Smooth muscle cell (in vitro differentiated cells): ENCODE results near the gene TBC1D32. TPM values are rescaled to one million over a fixed set of nuclear protein-coding genes. Genes with fewer than 3 reads are reported as not detected.
"Not testable (repeated sequence)": the region's sequence is repeated elsewhere in the genome, so short reads cannot be mapped to it uniquely, and the experiment has no call there.

Experiments used
- DNase-seq: peaks from one replicate; lab custom pipeline; 2025; ENCODE audit not compliant: unreplicated experiment; lab: John Stamatoyannopoulos, UW
- H2AFZ ChIP-seq: fragments of 200-600 bp; sonication (generic); 2 replicates; pipeline ENCODE4 v1.6.0; 2016; ENCODE audit warnings: antibody characterized with exemption, low read depth, mild to moderate bottlenecking
- H3F3A ChIP-seq: fragments of 200-600 bp; sonication (generic); 2 replicates; pipeline ENCODE4 v1.6.0; 2017; ENCODE audit warnings: antibody characterized with exemption, low read depth
- H3K27ac ChIP-seq: fragments of 200-600 bp; sonication (generic); 2 replicates; pipeline ENCODE4 v1.5.1; 2016; ENCODE audit warnings: low read depth, mild to moderate bottlenecking
- H3K27me3 ChIP-seq: fragments of 200-600 bp; sonication (generic); 2 replicates; pipeline ENCODE4 v1.6.1; 2016; ENCODE audit warnings: low read depth, mild to moderate bottlenecking
- H3K36me3 ChIP-seq: fragments of 200-600 bp; sonication (generic); 2 replicates; pipeline ENCODE4 v1.5.1; 2016; ENCODE audit warnings: low read depth
- H3K4me1 ChIP-seq: fragments of 200-600 bp; sonication (generic); 2 replicates; pipeline ENCODE4 v1.5.1; 2016; ENCODE audit warnings: low read depth
- H3K4me2 ChIP-seq: fragments of 200-600 bp; sonication (generic); 2 replicates; pipeline ENCODE4 v1.6.0; 2016; ENCODE audit warnings: mild to moderate bottlenecking
- H3K4me3 ChIP-seq: fragments of 200-600 bp; sonication (generic); 2 replicates; pipeline ENCODE4 v1.5.1; 2016; ENCODE audit warnings: mild to moderate bottlenecking
- H3K79me2 ChIP-seq: fragments of 200-600 bp; sonication (generic); 2 replicates; pipeline ENCODE4 v1.6.0; 2016; ENCODE audit warnings: low read depth, mild to moderate bottlenecking
- H3K9ac ChIP-seq: fragments of 200-600 bp; sonication (generic); 2 replicates; pipeline ENCODE4 v1.6.0; 2016; ENCODE audit warnings: low read depth
- H3K9me3 ChIP-seq: fragments of 200-600 bp; sonication (generic); replicated peaks from 2 replicates; pipeline ENCODE4 v1.5.1; 2016; ENCODE audit warnings: low read depth
- H4K20me1 ChIP-seq: fragments of 200-600 bp; sonication (generic); 2 replicates; pipeline ENCODE4 v1.6.0; 2016; ENCODE audit warnings: low read depth
- WGBS: methylation state at CpG from one replicate; pipeline ENCODE4 v1.1.7; 2016; ENCODE audit warnings: low lambda C conversion rate; 5-methylcytosine and 5-hydroxymethylcytosine counted together
- polyA plus RNA-seq: library from polyadenylated mRNA; unstranded; fragments of >200 nt; fragmentation: Nextera tagmentation; extraction: Ambion mirVana; gene quantifications from 2 replicates; pipeline ENCODE4 v1.2.1, GENCODE V29; 2016
- total RNA-seq: library from RNA; depleted of rRNA; stranded (reverse); fragments of >200 nt; gene quantifications from 2 replicates; pipeline ENCODE4 v1.2.3, GENCODE V29; 2014
- TF ChIP-seq, protein P1 (sequence below): fragments of 200-600 bp; sonication (generic); IDR thresholded peaks from 2 replicates; pipeline ENCODE4 v1.5.1; 2017; ENCODE audit warnings: borderline replicate concordance, mild to moderate bottlenecking, antibody characterized with exemption; ENCODE audit not compliant: insufficient read depth, poor library complexity, severe bottlenecking

Gene TBC1D32
- total and polyA plus RNA-seq, 2 experiments from 2014 or later = 4.2 to 14.5 TPM

DNA sequence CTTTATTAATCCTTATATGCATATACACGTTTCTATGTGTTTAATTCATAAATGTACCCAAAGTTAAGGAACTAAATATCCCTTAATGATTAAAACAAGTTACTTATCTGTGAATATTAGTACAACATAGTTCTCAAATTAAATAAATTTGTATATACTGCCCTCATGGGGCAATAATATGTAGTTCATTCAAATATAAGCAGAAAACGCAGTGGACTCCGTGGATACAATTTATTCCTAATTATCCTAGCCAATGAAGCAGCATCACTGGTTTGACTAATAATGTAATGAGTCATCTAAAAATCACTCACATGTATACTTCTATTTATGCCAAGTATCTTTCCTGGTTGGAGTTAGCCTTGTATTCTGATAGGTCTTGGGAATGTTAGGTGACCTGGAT, 111.6 kb downstream of the TBC1D32 start:
- no peak overlapping the region for H3K4me2 ChIP-seq
- H3K79me2 ChIP-seq = no peaks in the 10 kb centered on the region
- TF ChIP-seq, protein P1, sequence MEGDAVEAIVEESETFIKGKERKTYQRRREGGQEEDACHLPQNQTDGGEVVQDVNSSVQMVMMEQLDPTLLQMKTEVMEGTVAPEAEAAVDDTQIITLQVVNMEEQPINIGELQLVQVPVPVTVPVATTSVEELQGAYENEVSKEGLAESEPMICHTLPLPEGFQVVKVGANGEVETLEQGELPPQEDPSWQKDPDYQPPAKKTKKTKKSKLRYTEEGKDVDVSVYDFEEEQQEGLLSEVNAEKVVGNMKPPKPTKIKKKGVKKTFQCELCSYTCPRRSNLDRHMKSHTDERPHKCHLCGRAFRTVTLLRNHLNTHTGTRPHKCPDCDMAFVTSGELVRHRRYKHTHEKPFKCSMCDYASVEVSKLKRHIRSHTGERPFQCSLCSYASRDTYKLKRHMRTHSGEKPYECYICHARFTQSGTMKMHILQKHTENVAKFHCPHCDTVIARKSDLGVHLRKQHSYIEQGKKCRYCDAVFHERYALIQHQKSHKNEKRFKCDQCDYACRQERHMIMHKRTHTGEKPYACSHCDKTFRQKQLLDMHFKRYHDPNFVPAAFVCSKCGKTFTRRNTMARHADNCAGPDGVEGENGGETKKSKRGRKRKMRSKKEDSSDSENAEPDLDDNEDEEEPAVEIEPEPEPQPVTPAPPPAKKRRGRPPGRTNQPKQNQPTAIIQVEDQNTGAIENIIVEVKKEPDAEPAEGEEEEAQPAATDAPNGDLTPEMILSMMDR = peak; percentile 41
- no peaks in the 10 kb centered on the region for H3K4me1 ChIP-seq
- no peaks in the 10 kb centered on the region for H4K20me1 ChIP-seq
- no peak overlapping the region for H3K9ac ChIP-seq
- no peaks in the 10 kb centered on the region for H3K9me3 ChIP-seq
- 54% methylated on average over 3 of the region's 3 CpGs for WGBS
- H3K27me3 ChIP-seq = no peaks in the 10 kb centered on the region
- no peak overlapping the region for H3K27ac ChIP-seq
- no peak overlapping the region for H3K4me3 ChIP-seq
- no peak overlapping the region for H2AFZ ChIP-seq
- no peak for DNase-seq
- H3F3A ChIP-seq = no peaks in the 10 kb centered on the region
- H3K36me3 ChIP-seq = no peaks in the 10 kb centered on the region

DNA sequence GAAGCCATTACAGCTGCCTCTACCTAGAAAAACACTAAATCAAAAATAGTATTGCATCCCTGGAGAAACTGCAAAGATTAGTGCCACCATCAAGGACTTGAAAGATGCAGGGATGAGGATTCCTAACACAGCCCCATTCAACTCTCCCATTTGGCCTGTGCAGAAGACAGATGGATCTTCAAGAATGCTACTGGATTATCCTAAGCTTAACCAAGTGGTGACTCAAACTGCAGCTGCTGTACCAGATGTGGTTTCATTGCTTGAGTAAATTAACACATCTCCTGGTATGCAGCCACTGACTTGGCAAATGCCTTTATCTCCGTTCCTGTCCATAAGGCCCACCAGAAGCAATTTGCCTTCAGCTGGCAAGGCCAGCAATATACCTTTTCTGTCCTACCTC, 117.4 kb downstream of the TBC1D32 start:
- no peaks in the 10 kb centered on the region for H3K4me1 ChIP-seq
- H3K36me3 ChIP-seq = no peaks in the 10 kb centered on the region
- peaks cover 8% of the 10 kb centered on the region for H3F3A ChIP-seq
- no peak overlapping the region for H2AFZ ChIP-seq
- no peak overlapping the region for H3K4me3 ChIP-seq
- no peak for DNase-seq
- peak overlapping the region; percentile 38 for H3K27ac ChIP-seq
- TF ChIP-seq, protein P1 = no peak
- WGBS = 16% methylated on average over 1 of the region's 1 CpG
- H3K9me3 ChIP-seq = no peaks in the 10 kb centered on the region
- H3K9ac ChIP-seq = no peak overlapping the region
- H3K27me3 ChIP-seq = no peaks in the 10 kb centered on the region
- H4K20me1 ChIP-seq = no peaks in the 10 kb centered on the region
- H3K79me2 ChIP-seq = no peaks in the 10 kb centered on the region
- no peak overlapping the region for H3K4me2 ChIP-seq

DNA sequence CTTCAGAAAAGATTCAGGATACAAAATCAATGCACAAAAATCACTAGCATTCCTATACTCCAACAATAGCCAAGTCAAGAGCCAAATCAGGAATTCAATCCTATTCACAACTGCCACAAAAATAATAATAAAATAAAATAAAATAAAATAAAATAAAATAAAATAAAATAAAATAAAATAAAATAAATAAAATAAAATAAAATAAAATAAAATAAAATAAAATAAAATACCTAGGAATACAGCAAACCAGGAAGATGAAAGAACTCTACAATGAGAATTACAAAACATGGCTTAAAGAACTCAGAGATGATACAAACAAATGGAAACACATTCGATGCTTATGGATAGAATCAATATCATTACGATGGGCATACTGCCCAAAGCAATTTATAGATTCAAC, 120.9 kb downstream of the TBC1D32 start:
- not testable (repeated sequence) for H2AFZ ChIP-seq, H3F3A ChIP-seq, DNase-seq, H3K4me2 ChIP-seq, H3K4me1 ChIP-seq, H3K9me3 ChIP-seq, H3K27ac ChIP-seq, H3K36me3 ChIP-seq, H3K79me2 ChIP-seq, H3K27me3 ChIP-seq, H3K4me3 ChIP-seq, H4K20me1 ChIP-seq, H3K9ac ChIP-seq
- WGBS = 96% methylated on average over 2 of the region's 2 CpGs

DNA sequence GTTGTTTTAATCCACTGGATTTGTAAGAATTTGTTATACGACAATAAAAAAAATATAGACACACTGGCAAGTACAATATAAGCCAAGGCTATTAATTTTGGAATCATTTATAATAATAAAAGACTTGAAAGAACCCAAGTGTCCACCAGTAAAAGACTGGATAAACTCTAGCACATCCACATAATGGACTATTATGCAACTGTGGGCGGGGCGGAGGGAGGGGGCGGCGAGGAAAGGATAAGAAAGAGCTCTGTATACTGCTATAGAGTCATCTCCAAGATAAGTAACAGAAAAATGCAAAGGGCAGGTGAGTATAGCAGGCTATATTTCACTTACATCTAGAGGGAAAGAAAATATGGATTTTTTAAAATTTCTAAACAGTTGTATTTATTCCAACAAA, 123.3 kb downstream of the TBC1D32 start:
- Histone ChIP-seq H3K79me2 (no peaks in the 10 kb centered on the region), H3K4me2 (no peak overlapping the region), H3F3A (no peaks in the 10 kb centered on the region), H3K27me3 (no peaks in the 10 kb centered on the region), H3K27ac (peak overlapping the region; percentile 28), H3K36me3 (peaks cover 12% of the 10 kb centered on the region), H4K20me1 (no peaks in the 10 kb centered on the region), H3K4me3 (no peak overlapping the region), H3K9me3 (no peaks in the 10 kb centered on the region), H3K4me1 (no peaks in the 10 kb centered on the region), H2AFZ (no peak overlapping the region), H3K9ac (no peak overlapping the region)
- 86% methylated on average over 5 of the region's 5 CpGs for WGBS
- DNase-seq = no peak
- TF ChIP-seq, protein P1 = no peak
